ENCODE measurements around the gene LGALS16.
"Not testable (repeated sequence)": the region's sequence is repeated elsewhere in the genome, so short reads cannot be mapped to it uniquely, and the experiment has no call there.

LGALS16 gene

DNA sequence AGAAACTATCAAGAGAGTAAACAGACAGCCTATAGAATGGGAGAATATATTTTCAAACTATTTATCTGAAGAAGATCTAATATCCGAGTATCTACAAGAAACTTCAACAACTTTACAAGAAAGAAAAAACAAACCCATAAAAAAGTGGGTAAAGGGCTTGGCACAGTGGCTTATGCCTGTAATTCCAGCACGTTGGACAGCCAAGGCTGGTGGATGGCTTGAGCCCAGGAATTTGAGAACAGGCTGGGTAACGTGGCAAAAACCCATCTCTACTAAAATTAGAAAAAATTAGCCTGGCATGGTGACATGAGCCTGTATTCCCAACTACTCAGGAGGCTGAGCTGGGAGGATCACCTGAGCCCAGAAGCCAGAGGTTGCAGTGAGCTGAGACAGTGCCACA is 7.8 kb upstream of the LGALS16 start:
- Mint-ChIP-seq H3K27me3 (peaks cover 96% of the 10 kb centered on the region), H3K36me3 (ENCODE audit: insufficient read depth) (peaks cover 1% of the 10 kb centered on the region), H3K9me3 (no peaks in the 10 kb centered on the region), H3K27ac (ENCODE audit: low read depth) (no peak overlapping the region), H3K4me3 (no peak overlapping the region), H3K4me1 (no peaks in the 10 kb centered on the region)
- DNase-seq (ENCODE audit: low spot score in 2 of 2), result no peak
- ATAC-seq (replicated peaks; ENCODE audit: extremely low read depth, poor library complexity, severe bottlenecking), result no peak

DNA sequence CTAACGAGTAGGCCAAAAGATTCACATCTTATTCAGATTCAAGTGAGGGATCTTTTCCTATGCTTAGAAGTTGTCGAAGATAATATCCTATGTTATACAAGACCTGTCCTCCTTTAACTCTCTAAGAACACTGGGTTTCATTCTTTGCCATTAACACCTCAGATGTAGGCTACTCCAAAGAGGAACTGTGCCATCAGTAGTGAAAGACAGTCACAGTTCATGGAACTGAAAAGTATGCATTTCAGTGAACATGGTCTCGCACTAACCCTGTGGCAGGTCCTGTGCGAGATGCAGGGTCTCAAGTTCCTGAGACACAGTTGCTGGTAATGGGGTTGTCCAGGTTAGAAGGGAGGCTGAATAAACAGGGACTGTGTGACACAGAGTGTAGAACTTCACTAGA is 4.1 kb downstream of the LGALS16 start:
- Mint-ChIP-seq H3K27ac (ENCODE audit: low read depth) (no peak overlapping the region), H3K9me3 (no peaks in the 10 kb centered on the region), H3K27me3 (peaks cover 31% of the 10 kb centered on the region), H3K4me3 (no peak overlapping the region), H3K36me3 (ENCODE audit: insufficient read depth) (no peaks in the 10 kb centered on the region), H3K4me1 (no peaks in the 10 kb centered on the region)
- ATAC-seq (replicated peaks; ENCODE audit: extremely low read depth, poor library complexity, severe bottlenecking) (no peak), DNase-seq (ENCODE audit: low spot score in 2 of 2) (no peak)

DNA sequence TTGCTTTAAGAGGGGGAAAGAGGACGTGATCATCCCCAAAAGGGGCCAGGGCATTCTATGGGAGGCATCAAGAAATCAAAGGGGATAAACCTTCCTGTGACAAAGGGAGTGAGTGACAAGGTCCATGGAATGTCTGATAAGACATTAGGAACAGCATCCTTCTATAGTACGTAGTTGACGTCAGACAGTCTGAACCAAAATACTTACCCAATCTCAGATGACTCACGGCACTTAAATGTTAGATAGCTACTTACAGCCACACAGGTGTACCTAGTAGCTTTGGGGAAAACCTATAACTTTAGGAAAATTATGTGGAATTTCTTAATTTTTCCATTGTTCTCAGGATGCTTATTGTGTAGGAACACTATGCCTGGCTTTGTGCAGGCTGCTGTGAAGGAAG is 4.9 kb downstream of the LGALS16 start:
- Mint-ChIP-seq H3K9me3 (no peaks in the 10 kb centered on the region), H3K4me3 (no peak overlapping the region), H3K27me3 (peaks cover 40% of the 10 kb centered on the region), H3K4me1 (no peaks in the 10 kb centered on the region), H3K36me3 (ENCODE audit: insufficient read depth) (no peaks in the 10 kb centered on the region), H3K27ac (ENCODE audit: low read depth) (no peak overlapping the region)
- DNase-seq (ENCODE audit: low spot score in 2 of 2), result no peak
- ATAC-seq (replicated peaks; ENCODE audit: extremely low read depth, poor library complexity, severe bottlenecking), result no peak

DNA sequence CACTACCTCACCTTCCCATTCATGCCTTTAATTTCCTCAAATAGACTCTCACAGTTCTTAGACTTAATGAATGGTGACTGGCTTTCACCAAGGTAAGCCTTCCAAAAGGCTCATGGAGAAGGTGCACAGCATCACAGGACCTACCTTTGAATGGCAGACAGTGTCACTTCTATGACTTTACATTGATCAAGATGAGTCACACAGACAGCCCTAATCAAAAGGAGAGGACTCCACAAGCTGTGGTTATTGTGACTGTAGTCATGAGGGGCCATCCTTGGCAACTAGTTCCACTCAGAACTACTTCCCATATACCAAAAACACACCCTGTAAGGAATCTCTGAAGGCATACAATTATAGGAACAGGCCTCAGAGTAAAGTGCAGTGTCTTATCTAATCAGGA is 5.9 kb downstream of the LGALS16 start:
- no peaks in the 10 kb centered on the region for H3K4me1 Mint-ChIP-seq
- peaks cover 49% of the 10 kb centered on the region for H3K27me3 Mint-ChIP-seq
- ATAC-seq (replicated peaks; ENCODE audit: extremely low read depth, poor library complexity, severe bottlenecking) (no peak), DNase-seq (ENCODE audit: low spot score in 2 of 2) (no peak)
- no peaks in the 10 kb centered on the region for H3K36me3 Mint-ChIP-seq (ENCODE audit: insufficient read depth)
- no peaks in the 10 kb centered on the region for H3K9me3 Mint-ChIP-seq
- no peak overlapping the region for H3K27ac Mint-ChIP-seq (ENCODE audit: low read depth)
- H3K4me3 Mint-ChIP-seq, result no peak overlapping the region

DNA sequence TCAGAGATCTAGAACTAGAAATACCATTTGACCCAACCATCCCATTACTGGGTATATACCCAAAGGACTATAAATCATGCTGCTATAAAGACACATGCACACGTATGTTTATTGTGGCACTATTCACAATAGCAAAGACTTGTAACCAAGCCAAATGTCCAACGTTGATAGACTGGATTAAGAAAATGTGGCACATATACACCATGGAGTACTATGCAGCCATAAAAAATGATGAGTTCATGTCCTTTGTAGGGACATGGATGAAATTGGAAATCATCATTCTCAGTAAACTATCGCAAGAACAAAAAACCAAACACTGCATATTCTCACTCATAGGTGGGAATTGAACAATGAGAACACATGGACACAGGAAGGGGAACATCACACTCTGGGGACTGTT is 14.1 kb downstream of the LGALS16 start:
- H3K4me1 Mint-ChIP-seq; ATAC-seq (replicated peaks; ENCODE audit: extremely low read depth, poor library complexity, severe bottlenecking); H3K4me3 Mint-ChIP-seq; DNase-seq (ENCODE audit: low spot score in 2 of 2); H3K9me3 Mint-ChIP-seq; H3K36me3 Mint-ChIP-seq (ENCODE audit: insufficient read depth); H3K27ac Mint-ChIP-seq (ENCODE audit: low read depth): not testable (repeated sequence)
- peaks cover 49% of the 10 kb centered on the region for H3K27me3 Mint-ChIP-seq

DNA sequence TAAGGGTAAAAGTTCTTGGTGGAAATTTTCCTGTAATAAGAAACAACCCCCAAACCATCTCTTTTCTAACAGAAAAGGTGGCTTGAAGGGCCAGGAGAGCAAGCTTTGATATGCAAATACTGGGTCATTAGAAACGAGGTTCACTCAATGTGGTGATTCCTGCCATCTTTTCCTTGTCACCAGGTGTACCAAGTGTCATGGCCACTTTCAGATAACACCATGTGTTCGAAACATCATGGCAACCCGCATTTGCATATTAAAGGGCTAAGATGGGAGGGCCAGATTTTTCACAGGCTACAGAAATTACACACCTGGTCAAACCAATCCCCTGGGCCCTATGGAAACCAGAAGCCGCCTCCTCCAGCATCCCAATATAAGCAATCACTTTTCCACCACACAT is 15.3 kb downstream of the LGALS16 start:
- DNase-seq (ENCODE audit: low spot score in 2 of 2), result no peak
- Mint-ChIP-seq H3K4me1 (peaks cover 8% of the 10 kb centered on the region), H3K27ac (ENCODE audit: low read depth) (no peak overlapping the region), H3K9me3 (no peaks in the 10 kb centered on the region), H3K27me3 (peaks cover 38% of the 10 kb centered on the region), H3K4me3 (no peak overlapping the region), H3K36me3 (ENCODE audit: insufficient read depth) (no peaks in the 10 kb centered on the region)
- no peak for ATAC-seq (replicated peaks; ENCODE audit: extremely low read depth, poor library complexity, severe bottlenecking)

GRCh38 chr19:39671739-39672363 is 16.1 kb downstream of the LGALS16 start:
- no peaks in the 10 kb centered on the region for H3K36me3 Mint-ChIP-seq (ENCODE audit: insufficient read depth)
- peaks cover 29% of the 10 kb centered on the region for H3K27me3 Mint-ChIP-seq

DNA sequence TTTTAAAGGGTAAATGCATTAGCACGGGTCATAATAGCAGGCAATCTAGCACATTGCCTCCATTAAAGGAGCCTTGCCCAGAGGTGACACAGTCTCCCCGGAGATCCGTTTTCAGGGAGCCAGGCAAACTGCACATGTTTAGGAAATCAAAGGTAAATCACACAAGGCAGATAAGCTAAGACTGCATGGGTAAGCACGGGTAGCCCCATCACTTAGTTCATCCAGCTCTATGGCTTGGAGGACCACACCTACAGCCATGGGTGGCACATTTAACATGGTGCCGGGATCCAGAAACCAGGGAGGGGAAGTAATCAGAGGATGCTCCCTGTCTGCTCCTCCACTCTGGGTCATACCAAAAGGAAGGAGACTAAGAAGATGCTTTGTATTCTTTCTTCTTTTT is 16.8 kb downstream of the LGALS16 start:
- H3K4me1 Mint-ChIP-seq, result peaks cover 8% of the 10 kb centered on the region
- H3K9me3 Mint-ChIP-seq, result no peaks in the 10 kb centered on the region
- H3K4me3 Mint-ChIP-seq, result no peak overlapping the region
- DNase-seq (ENCODE audit: low spot score in 2 of 2) (no peak), ATAC-seq (replicated peaks; ENCODE audit: extremely low read depth, poor library complexity, severe bottlenecking) (no peak)
- H3K36me3 Mint-ChIP-seq (ENCODE audit: insufficient read depth), result no peaks in the 10 kb centered on the region
- peaks cover 23% of the 10 kb centered on the region for H3K27me3 Mint-ChIP-seq
- no peak overlapping the region for H3K27ac Mint-ChIP-seq (ENCODE audit: low read depth)

More at GRCh38 chr19:39671739-39672363, 16.1 kb downstream of the LGALS16 start:
- Mint-ChIP-seq H3K4me1 (peaks cover 8% of the 10 kb centered on the region), H3K4me3 (no peak overlapping the region), H3K9me3 (no peaks in the 10 kb centered on the region), H3K27ac (ENCODE audit: low read depth) (no peak overlapping the region)
- ATAC-seq (replicated peaks; ENCODE audit: extremely low read depth, poor library complexity, severe bottlenecking) (peak; percentile 46), DNase-seq (ENCODE audit: low spot score in 2 of 2) (peak in 1 of 2 donors; percentile 31)

- not testable (repeated sequence) for DNase-seq (ENCODE audit: low spot score in 2 of 2); H3K36me3 Mint-ChIP-seq (ENCODE audit: insufficient read depth); H3K27ac Mint-ChIP-seq (ENCODE audit: low read depth); H3K9me3 Mint-ChIP-seq; ATAC-seq (replicated peaks; ENCODE audit: extremely low read depth, poor library complexity, severe bottlenecking); H3K4me3 Mint-ChIP-seq
- Mint-ChIP-seq H3K27me3 (peaks cover 20% of the 10 kb centered on the region), H3K4me1 (peaks cover 15% of the 10 kb centered on the region)
These were observed 18.1 kb downstream of the LGALS16 start for GRCh38 chr19:39673862-39674261.

DNA sequence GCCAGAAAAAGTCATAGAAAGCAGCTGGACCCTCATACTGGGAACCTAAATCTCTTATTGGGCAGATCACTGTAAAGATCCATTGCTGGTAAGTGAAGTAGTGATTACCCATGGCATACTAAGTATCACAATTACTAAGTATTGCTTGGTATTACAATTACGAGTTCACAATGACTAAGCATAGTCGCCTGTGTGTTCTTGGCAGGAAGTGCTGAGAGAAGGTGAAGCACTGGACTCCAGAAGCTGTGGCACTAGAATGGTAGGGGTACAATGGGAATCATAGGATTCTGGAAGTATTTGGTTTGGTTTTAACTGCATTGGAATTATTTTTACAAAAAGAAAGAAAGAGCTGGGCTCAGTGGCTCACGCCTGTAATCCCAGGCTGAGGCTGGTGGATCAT is 20.3 kb downstream of the LGALS16 start:
- Mint-ChIP-seq H3K9me3 (no peaks in the 10 kb centered on the region), H3K4me3 (no peak overlapping the region), H3K27me3 (peaks cover 13% of the 10 kb centered on the region), H3K27ac (ENCODE audit: low read depth) (no peak overlapping the region), H3K4me1 (peaks cover 29% of the 10 kb centered on the region), H3K36me3 (ENCODE audit: insufficient read depth) (no peaks in the 10 kb centered on the region)
- DNase-seq (ENCODE audit: low spot score in 2 of 2) (no peak), ATAC-seq (replicated peaks; ENCODE audit: extremely low read depth, poor library complexity, severe bottlenecking) (no peak)

DNA sequence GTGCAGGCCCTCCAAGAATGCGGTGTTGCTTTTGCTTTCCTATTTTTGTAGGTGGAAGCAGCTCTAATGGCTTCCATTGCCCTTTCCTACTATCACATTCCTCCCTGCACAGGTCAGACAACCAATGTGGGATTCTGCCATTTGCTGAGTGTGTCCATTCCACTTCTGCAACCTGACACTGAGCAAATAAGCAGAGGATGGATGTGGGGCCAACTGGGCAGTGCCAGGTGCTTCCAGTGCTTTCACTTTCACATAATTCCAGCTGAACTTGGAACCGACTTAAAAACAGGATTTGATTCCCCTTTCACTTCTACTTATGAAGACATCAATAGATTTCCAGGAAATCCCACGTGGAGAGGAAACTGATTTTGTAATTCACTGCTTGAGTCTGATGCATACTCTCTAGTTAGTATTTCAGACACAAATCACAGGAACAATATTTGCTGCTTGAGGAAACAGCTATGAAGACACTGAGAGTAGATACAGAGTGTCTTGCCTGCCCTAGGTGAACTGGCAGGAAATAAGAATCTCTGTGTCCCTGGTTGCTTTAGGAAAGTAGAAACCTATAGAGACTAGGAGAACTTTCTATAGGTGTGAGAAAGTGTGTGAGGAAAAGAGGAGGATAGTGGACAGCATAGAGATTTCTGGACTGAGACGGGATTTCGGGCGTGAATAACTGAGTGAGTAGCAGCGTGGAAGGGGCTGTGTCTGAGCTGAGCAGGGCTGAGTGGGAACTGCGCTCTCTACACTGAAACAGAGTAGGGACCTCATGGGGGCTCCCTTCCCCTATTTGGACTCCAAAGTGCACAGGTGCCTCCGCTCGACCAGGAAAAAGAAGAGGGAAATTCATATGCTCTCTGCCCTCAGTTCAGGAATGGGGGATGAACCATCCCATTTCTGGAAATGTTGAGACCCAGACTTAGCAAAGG is 22.5 kb downstream of the LGALS16 start:
- H3K4me3 Mint-ChIP-seq, result no peak overlapping the region
- peaks cover 21% of the 10 kb centered on the region for H3K4me1 Mint-ChIP-seq
- ATAC-seq (replicated peaks; ENCODE audit: extremely low read depth, poor library complexity, severe bottlenecking) (no peak), DNase-seq (ENCODE audit: low spot score in 2 of 2) (no peak)
- no peaks in the 10 kb centered on the region for H3K27me3 Mint-ChIP-seq
- no peaks in the 10 kb centered on the region for H3K9me3 Mint-ChIP-seq
- H3K27ac Mint-ChIP-seq (ENCODE audit: low read depth), result peak overlapping the region; percentile 42
- H3K36me3 Mint-ChIP-seq (ENCODE audit: insufficient read depth), result no peaks in the 10 kb centered on the region

DNA sequence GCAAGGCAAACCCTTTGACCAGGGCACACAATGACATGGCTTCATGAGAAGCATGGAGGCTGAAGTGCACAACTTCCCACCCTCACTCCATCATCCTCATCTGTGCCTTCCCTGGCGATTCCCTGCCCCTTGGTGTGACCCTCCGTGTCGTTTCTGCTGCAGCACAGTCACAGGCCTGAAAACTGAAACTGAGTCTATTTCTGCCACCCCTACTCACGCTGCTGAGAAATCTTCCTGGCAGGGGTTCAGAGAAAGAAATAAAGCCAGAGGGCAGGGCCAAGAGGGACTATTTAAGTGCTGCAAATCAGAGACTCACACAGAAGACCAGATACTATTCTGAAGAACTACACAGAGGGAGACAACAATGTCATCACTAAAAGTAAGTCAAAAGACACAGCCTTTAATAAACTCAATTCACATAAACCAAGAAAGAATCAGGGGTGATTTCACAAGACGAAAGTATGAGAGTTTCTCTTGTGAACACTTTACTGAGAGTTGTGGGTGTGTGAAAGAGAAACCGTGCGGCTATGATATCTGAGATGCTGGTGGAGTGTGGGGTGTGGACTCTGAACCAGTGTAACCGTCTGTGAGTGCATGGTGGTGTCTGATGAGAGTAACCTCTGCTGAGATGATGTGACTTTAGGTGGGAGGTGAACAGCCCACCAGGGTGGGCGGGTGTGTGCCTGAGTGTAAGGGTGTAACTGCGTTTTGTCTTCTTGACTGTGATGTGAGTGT is 23.5 kb downstream of the LGALS16 start:
- Mint-ChIP-seq H3K4me1 (peaks cover 21% of the 10 kb centered on the region), H3K4me3 (peak overlapping the region; percentile 56), H3K36me3 (ENCODE audit: insufficient read depth) (no peaks in the 10 kb centered on the region), H3K27me3 (no peaks in the 10 kb centered on the region), H3K27ac (ENCODE audit: low read depth) (peak overlapping the region; percentile 80), H3K9me3 (no peaks in the 10 kb centered on the region)
- ATAC-seq (replicated peaks; ENCODE audit: extremely low read depth, poor library complexity, severe bottlenecking), result peak; percentile 76
- no peak for DNase-seq (ENCODE audit: low spot score in 2 of 2)
